ENCODE measurements around the gene GBA3. TPM values are rescaled to one million over a fixed set of nuclear protein-coding genes. Genes with fewer than 3 reads are reported as not detected.

Gene GBA3
- total RNA-seq, 1 donor from 2014 or later = not detected

DNA sequence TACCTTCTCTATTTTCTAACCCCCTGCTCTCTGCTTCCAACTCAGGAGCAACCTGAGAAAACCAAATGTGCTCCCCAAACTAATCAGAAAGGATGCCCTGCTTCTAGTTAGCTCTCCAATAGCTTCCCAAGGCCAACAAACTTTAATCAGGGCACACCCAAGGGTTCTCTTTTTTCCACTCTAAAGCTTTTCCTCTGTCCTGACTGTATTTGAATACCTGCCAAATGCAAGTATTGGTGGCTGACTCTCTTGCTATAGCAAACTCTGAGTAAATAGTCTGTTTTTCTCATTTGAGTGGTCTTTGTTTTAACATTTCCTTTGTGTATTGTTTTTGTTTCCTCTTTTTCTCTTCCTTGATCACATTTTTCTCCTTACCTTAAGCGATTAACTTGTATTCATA lies 52.5 kb downstream of the GBA3 start:
- DNase-seq (ENCODE audit: extremely low spot score, unreplicated experiment) = no peak
- no peaks in the 10 kb centered on the region for H3K27me3 Mint-ChIP-seq (ENCODE audit: unreplicated experiment)
- H3K36me3 Mint-ChIP-seq (ENCODE audit: unreplicated experiment) = no peaks in the 10 kb centered on the region
- H3K4me1 Mint-ChIP-seq (ENCODE audit: unreplicated experiment) = peaks cover 31% of the 10 kb centered on the region
- H3K4me3 Mint-ChIP-seq (ENCODE audit: unreplicated experiment) = no peak overlapping the region
- no peak for TF ChIP-seq CTCF (IDR thresholded peaks at IDR 0.05)
- H3K9me3 Mint-ChIP-seq (ENCODE audit: unreplicated experiment) = no peaks in the 10 kb centered on the region
- H3K27ac Mint-ChIP-seq (ENCODE audit: unreplicated experiment) = no peak overlapping the region

DNA sequence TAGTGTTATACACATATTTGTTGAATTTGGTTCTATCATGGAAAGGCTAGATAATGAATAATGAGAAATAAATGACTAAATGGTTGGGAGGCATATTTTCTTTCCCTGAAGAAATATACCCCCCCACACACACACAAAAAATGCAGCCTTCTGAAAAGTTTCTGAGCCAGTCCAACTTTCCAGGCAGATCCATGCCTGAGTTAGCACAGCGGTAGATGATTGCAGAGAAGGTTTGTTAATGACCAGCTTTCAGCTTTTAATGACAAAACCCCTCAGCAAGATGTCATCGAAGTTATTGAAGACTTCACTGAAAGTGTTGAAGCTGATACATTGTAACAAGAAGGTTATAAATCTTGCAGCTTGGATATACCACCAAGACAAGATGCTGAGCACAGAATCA lies 61.4 kb downstream of the GBA3 start:
- peaks cover 4% of the 10 kb centered on the region for H3K27me3 Mint-ChIP-seq (ENCODE audit: unreplicated experiment)
- no peak for DNase-seq (ENCODE audit: extremely low spot score, unreplicated experiment)
- peaks cover 9% of the 10 kb centered on the region for H3K4me1 Mint-ChIP-seq (ENCODE audit: unreplicated experiment)
- H3K4me3 Mint-ChIP-seq (ENCODE audit: unreplicated experiment) = no peak overlapping the region
- H3K36me3 Mint-ChIP-seq (ENCODE audit: unreplicated experiment) = no peaks in the 10 kb centered on the region
- TF ChIP-seq CTCF (IDR thresholded peaks at IDR 0.05) = no peak
- no peak overlapping the region for H3K27ac Mint-ChIP-seq (ENCODE audit: unreplicated experiment)
- peaks cover 5% of the 10 kb centered on the region for H3K9me3 Mint-ChIP-seq (ENCODE audit: unreplicated experiment)

DNA sequence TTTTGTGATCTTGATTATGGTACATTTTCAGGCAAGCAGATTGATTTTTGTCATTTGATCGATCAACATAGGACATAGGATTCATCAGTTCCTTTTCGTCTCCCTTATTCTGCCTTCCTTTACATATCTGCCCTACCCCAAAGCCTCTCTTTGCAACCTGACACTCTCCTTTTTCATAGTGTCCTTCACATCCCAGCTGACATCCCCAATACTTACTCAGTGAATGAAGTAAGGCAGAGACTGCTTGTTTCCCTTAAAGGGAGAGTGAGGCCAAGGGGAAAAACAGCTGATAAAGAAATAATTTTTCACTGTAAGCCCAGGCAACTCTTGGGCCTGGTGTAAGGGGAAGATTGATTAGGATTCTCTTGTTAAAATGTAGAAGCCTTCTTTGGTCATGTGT lies 69.8 kb downstream of the GBA3 start:
- Mint-ChIP-seq H3K9me3 (ENCODE audit: unreplicated experiment) (no peaks in the 10 kb centered on the region), H3K27ac (ENCODE audit: unreplicated experiment) (no peak overlapping the region), H3K4me1 (ENCODE audit: unreplicated experiment) (no peaks in the 10 kb centered on the region), H3K27me3 (ENCODE audit: unreplicated experiment) (peaks cover 29% of the 10 kb centered on the region), H3K36me3 (ENCODE audit: unreplicated experiment) (no peaks in the 10 kb centered on the region), H3K4me3 (ENCODE audit: unreplicated experiment) (no peak overlapping the region)
- no peak for DNase-seq (ENCODE audit: extremely low spot score, unreplicated experiment)
- no peak for TF ChIP-seq CTCF (IDR thresholded peaks at IDR 0.05)

GRCh38 chr4:22764183-22764582 lies 71.4 kb downstream of the GBA3 start:
- Mint-ChIP-seq H3K36me3 (ENCODE audit: unreplicated experiment) (no peaks in the 10 kb centered on the region), H3K4me1 (ENCODE audit: unreplicated experiment) (no peaks in the 10 kb centered on the region), H3K27ac (ENCODE audit: unreplicated experiment) (no peak overlapping the region), H3K9me3 (ENCODE audit: unreplicated experiment) (no peaks in the 10 kb centered on the region), H3K4me3 (ENCODE audit: unreplicated experiment) (no peak overlapping the region), H3K27me3 (ENCODE audit: unreplicated experiment) (peaks cover 27% of the 10 kb centered on the region)
- TF ChIP-seq CTCF (IDR thresholded peaks at IDR 0.05) = no peak
- no peak for DNase-seq (ENCODE audit: extremely low spot score, unreplicated experiment)

- TF ChIP-seq CTCF (IDR thresholded peaks at IDR 0.05) = no peak
- no peaks in the 10 kb centered on the region for H3K36me3 Mint-ChIP-seq (ENCODE audit: unreplicated experiment)
- H3K4me1 Mint-ChIP-seq (ENCODE audit: unreplicated experiment) = no peaks in the 10 kb centered on the region
- peaks cover 28% of the 10 kb centered on the region for H3K27me3 Mint-ChIP-seq (ENCODE audit: unreplicated experiment)
- H3K9me3 Mint-ChIP-seq (ENCODE audit: unreplicated experiment) = peaks cover 5% of the 10 kb centered on the region
- no peak overlapping the region for H3K4me3 Mint-ChIP-seq (ENCODE audit: unreplicated experiment)
- no peak for DNase-seq (ENCODE audit: extremely low spot score, unreplicated experiment)
- no peak overlapping the region for H3K27ac Mint-ChIP-seq (ENCODE audit: unreplicated experiment)
These were observed 73.3 kb downstream of the GBA3 start for GRCh38 chr4:22766068-22766467.

All from osteocyte (in vitro differentiated cells).